HEK293 (cell line): ENCODE results near the gene SLC11A2.

Experiments
- CTCF ChIA-PET: fragments of 350-600 bp; formaldehyde crosslinking; extraction: SDS; loops from one replicate; lab custom pipeline; 2021; ENCODE audit warnings: antibody characterized with exemption; lab: Yijun Ruan, JAX
- POLR2A ChIA-PET: fragments of 300-600 bp; formaldehyde crosslinking; extraction: SDS; loops from one replicate; lab custom pipeline; 2020; ENCODE audit warnings: antibody characterized with exemption, inconsistent platforms; lab: Yijun Ruan, JAX
- H3K27ac ChIP-seq: fragments of 200-500 bp; sonication (Bioruptor generic); 2 replicates; pipeline ENCODE4 v1.5.1; 2014; ENCODE audit warnings: low read depth, low read length, control low read depth, inconsistent platforms; ENCODE audit errors: extremely low read depth
- H3K36me3 ChIP-seq, 2 experiments: fragments of 200-500 bp in 1 of 2; sonication (Bioruptor generic) in 1 of 2; 1 replicate in 1 of 2; 2 replicates in 1 of 2; pipeline ENCODE4 v1.5.1; 2014 to 2017; ENCODE audit warnings: inconsistent platforms in 2 of 2, low read length in 2 of 2; ENCODE audit not compliant: control insufficient read depth in 2 of 2, insufficient read depth in 1 of 2
- H3K4me1 ChIP-seq: fragments of 200-500 bp; sonication (Bioruptor generic); 2 replicates; pipeline ENCODE4 v1.5.1; 2014; ENCODE audit warnings: mild to moderate bottlenecking, low read length, inconsistent platforms; ENCODE audit not compliant: control insufficient read depth, insufficient read depth
- H3K4me3 ChIP-seq: 2 replicates; pipeline ENCODE4 v1.5.1; 2011; ENCODE audit warnings: low read depth, mild to moderate bottlenecking, control low read depth, low read length, moderate library complexity
- H3K9me3 ChIP-seq: fragments of 200-500 bp; sonication (Bioruptor generic); 2 replicates; pipeline ENCODE4 v1.5.1; 2014; ENCODE audit warnings: low read depth, low read length, inconsistent platforms; ENCODE audit not compliant: control insufficient read depth, insufficient read depth
- GLI2 ChIP-seq: fragments of 450-650 bp; formaldehyde crosslinking; IDR thresholded peaks from 2 replicates; pipeline ENCODE4; 2017; ENCODE audit warnings: missing biosample characterization, missing genetic modification characterization, low read depth, borderline replicate concordance
- GLIS1 ChIP-seq: fragments of 450-650 bp; formaldehyde crosslinking; IDR thresholded peaks from 2 replicates; pipeline ENCODE4 v1.5.1; 2016; ENCODE audit warnings: missing biosample characterization, missing genetic modification characterization
- GLIS2 ChIP-seq: fragments of 450-650 bp; formaldehyde crosslinking; IDR thresholded peaks from 2 replicates; pipeline ENCODE4 v1.5.1; 2016; ENCODE audit warnings: missing biosample characterization, missing genetic modification characterization
- PRDM1 ChIP-seq: fragments of 450-650 bp; formaldehyde crosslinking; IDR thresholded peaks from 2 replicates; pipeline ENCODE4; 2016; ENCODE audit warnings: missing biosample characterization, missing genetic modification characterization
- SP2 ChIP-seq: fragments of 450-650 bp; formaldehyde crosslinking; IDR thresholded peaks from 2 replicates; pipeline ENCODE4 v1.5.1; 2016; ENCODE audit warnings: missing biosample characterization, missing genetic modification characterization
- ZNF202 ChIP-seq: fragments of 450-650 bp; formaldehyde crosslinking; IDR thresholded peaks from 2 replicates; pipeline ENCODE4 v1.5.1; 2016; ENCODE audit warnings: missing biosample characterization, missing genetic modification characterization, borderline replicate concordance
- ZNF248 ChIP-seq: fragments of 450-650 bp; formaldehyde crosslinking; IDR thresholded peaks from 2 replicates; pipeline ENCODE4 v1.5.1; 2017; ENCODE audit warnings: missing biosample characterization, missing genetic modification characterization
- ZNF274 ChIP-seq, 2 experiments: fragments of 200-500 bp in 1 of 2; fragments of 450-650 bp in 1 of 2; sonication (Bioruptor generic) in 1 of 2; formaldehyde crosslinking in 1 of 2; IDR thresholded peaks; 2 replicates each; pipeline versions ENCODE4 v1.5.1 to v1.6.1; 2014 to 2016; ENCODE audit warnings: borderline replicate concordance in 1 of 2, inconsistent platforms in 1 of 2, low read length in 1 of 2, missing biosample characterization in 1 of 2, missing genetic modification characterization in 1 of 2
- ZNF561 ChIP-seq: fragments of 450-650 bp; IDR thresholded peaks from 2 replicates; pipeline ENCODE4 v1.5.1; 2018; ENCODE audit warnings: missing biosample characterization, missing genetic modification characterization, borderline replicate concordance
- ZNF585B ChIP-seq: fragments of 450-650 bp; formaldehyde crosslinking; IDR thresholded peaks from 2 replicates; pipeline ENCODE4 v1.5.1; 2016; ENCODE audit warnings: missing biosample characterization, missing genetic modification characterization
- TF ChIP-seq, protein P1 (sequence below): fragments of 450-650 bp; formaldehyde crosslinking; IDR thresholded peaks from 2 replicates; pipeline ENCODE4 v1.5.1; 2017; ENCODE audit warnings: missing biosample characterization, mild to moderate bottlenecking, missing genetic modification characterization, moderate library complexity
- TF ChIP-seq, protein P2 (sequence below): fragments of 450-650 bp; IDR thresholded peaks from 2 replicates; pipeline ENCODE4 v1.5.1; 2018; ENCODE audit warnings: missing biosample characterization, missing genetic modification characterization
- TF ChIP-seq, protein P3 (sequence below): fragments of 450-650 bp; formaldehyde crosslinking; IDR thresholded peaks from 2 replicates; pipeline ENCODE4; 2016; ENCODE audit warnings: missing biosample characterization, missing genetic modification characterization
- TF ChIP-seq, protein P4 (sequence below): fragments of 450-650 bp; formaldehyde crosslinking; IDR thresholded peaks from 2 replicates; pipeline ENCODE4 v1.5.1; 2016; ENCODE audit warnings: missing biosample characterization, missing genetic modification characterization
- TF ChIP-seq, protein P5 (sequence below): fragments of 450-650 bp; formaldehyde crosslinking; IDR thresholded peaks from 2 replicates; pipeline ENCODE4 v1.5.1; 2016; ENCODE audit warnings: missing biosample characterization, missing genetic modification characterization

SLC11A2 gene

DNA sequence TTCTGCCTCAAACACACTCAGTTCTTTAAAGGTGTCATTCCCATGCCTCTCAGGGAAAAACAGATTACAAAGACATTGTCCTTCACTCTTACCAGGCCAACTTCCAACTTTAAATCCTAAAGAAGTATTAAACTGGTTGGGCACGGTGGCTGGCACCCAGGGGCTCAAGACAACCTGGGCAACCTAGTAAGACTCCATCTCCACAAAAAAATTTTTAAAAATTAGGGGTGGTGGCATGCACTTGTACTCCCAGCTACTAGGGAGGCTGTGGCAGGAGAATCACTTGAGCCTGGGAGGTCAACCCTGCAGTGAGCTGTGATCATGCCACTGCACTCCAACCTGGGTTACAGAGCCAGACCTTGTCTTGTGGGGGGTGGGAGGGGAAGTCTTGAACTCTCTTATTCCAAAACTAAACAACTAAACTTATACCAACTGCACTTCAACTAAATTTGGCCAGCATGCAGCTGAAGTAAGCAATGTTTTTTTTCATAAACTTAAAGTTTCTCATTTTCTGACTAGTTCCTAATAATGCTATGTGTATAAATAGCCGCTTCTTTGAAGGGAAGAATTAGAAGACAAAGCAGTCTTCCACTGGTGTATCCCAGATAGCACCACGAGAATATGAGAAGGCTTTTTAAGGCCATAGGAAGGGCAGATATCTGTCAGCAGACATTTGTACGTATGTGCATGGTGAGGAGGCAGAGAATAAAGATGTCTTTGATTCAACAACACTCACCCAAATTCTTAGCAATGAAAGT, 2.4 kb downstream of the SLC11A2 start:
- Histone ChIP-seq H3K27ac (peak overlapping the region; percentile 95), H3K4me1 (0 out of 2 replicates have a peak, but pooled peaks cover 4% of the 10 kb centered on the region), H3K36me3 (no peaks in the 10 kb centered on the region), H3K4me3 (peak overlapping the region; percentile 78), H3K9me3 (no peaks in the 10 kb centered on the region)
- TF ChIP-seq, protein P1, sequence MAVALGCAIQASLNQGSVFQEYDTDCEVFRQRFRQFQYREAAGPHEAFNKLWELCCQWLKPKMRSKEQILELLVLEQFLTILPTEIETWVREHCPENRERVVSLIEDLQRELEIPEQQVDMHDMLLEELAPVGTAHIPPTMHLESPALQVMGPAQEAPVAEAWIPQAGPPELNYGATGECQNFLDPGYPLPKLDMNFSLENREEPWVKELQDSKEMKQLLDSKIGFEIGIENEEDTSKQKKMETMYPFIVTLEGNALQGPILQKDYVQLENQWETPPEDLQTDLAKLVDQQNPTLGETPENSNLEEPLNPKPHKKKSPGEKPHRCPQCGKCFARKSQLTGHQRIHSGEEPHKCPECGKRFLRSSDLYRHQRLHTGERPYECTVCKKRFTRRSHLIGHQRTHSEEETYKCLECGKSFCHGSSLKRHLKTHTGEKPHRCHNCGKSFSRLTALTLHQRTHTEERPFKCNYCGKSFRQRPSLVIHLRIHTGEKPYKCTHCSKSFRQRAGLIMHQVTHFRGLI (tag by site-specific recombination) = peak; percentile 64
- TF ChIP-seq GLIS2 (tag by site-specific recombination) (0 out of 2 replicates have a peak, but pooled peaks have one; percentile 17), GLIS1 (peak; percentile 44), GLI2 (tag by site-specific recombination) (no peak)
- ChIA-PET POLR2A (interaction anchor here (0.6 to 1.1 kb wide), 3 partner anchors 11 to 706 kb away, joined by 3 to 4 read pairs (median 4); no protein-coding TSS in a partner anchor), CTCF (interaction anchor here (0.7 kb wide), 1 partner anchor 766 kb away, joined by 3 read pairs; no protein-coding TSS in a partner anchor)

DNA sequence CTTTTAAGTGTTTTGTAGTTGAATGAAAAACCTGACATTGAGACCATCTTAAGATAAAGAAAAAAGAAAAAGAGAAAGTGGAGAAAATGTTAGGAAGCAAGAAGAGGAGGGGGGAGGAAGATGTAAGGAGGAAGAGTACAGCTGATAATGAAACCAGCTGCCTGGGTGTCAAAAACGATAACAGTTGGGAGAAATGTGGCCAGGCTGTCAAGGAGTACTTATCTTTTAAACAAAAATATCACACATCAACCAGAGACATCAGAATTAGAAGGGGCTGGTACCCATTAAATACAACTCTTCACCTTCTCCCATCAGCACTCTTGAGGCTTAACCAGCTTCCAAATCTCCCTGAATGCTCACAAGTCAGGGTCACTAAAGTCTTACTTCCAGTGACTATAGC, 4.5 kb downstream of the SLC11A2 start:
- no peaks in the 10 kb centered on the region for H3K4me1 ChIP-seq
- no peak overlapping the region for H3K4me3 ChIP-seq
- TF ChIP-seq, protein P2, sequence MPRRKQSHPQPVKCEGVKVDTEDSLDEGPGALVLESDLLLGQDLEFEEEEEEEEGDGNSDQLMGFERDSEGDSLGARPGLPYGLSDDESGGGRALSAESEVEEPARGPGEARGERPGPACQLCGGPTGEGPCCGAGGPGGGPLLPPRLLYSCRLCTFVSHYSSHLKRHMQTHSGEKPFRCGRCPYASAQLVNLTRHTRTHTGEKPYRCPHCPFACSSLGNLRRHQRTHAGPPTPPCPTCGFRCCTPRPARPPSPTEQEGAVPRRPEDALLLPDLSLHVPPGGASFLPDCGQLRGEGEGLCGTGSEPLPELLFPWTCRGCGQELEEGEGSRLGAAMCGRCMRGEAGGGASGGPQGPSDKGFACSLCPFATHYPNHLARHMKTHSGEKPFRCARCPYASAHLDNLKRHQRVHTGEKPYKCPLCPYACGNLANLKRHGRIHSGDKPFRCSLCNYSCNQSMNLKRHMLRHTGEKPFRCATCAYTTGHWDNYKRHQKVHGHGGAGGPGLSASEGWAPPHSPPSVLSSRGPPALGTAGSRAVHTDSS (tag by site-specific recombination) = peak; percentile 28; the same call in 1 of the 2 replicates
- peak; percentile 55; the same call in 1 of the 2 replicates for TF ChIP-seq PRDM1 (tag by site-specific recombination)
- TF ChIP-seq ZNF248 = no peak
- no peaks in the 10 kb centered on the region; a peak in 1 of 3 replicates for H3K36me3 ChIP-seq
- H3K27ac ChIP-seq = no peak overlapping the region
- no peaks in the 10 kb centered on the region for H3K9me3 ChIP-seq
- ChIA-PET CTCF (interaction anchor here (0.8 kb wide), 1 partner anchor 339 kb away, joined by 4 read pairs; no protein-coding TSS in a partner anchor), POLR2A (interaction anchor here (1.2 kb wide), 1 partner anchor 62 kb away, joined by 4 read pairs; the partner anchor contains the start of gene CSRNP2)

DNA sequence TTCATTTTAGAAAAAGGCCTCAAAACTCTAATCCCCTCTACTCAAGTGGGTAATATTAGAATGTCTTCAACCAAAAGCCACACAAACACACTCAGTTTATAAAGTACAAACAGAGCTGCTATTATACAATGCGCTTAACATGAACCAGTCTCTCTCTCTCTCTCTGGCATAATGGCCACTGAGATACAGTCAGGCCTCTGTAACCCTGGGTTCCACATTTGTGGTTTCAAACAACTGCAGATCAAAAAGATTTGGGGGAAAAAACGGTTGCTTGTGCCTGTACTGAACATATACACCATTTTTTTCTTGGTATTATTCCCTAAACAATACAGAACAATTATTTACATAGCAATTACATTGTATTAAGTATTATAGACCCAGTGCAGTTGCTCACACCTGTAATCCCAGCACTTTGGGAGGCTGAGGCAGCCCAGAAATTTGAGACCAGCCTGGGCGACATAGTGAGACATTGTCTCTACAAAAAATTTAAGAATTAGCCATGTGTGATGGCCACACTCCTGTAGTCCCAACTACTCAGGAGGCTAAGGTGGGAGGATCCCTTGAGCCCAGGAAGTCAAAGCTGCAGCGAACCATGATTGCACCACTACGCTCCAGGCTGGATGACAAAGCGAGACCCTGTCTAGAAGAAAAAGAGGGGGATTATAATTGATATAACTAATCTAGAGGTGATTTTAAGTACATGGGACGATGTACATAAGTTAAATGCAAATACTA, 5.6 kb downstream of the SLC11A2 start:
- CTCF ChIA-PET = no interaction called here
- peak; percentile 48 for TF ChIP-seq ZNF585B
- TF ChIP-seq ZNF202 = no peak
- TF ChIP-seq, protein P3, sequence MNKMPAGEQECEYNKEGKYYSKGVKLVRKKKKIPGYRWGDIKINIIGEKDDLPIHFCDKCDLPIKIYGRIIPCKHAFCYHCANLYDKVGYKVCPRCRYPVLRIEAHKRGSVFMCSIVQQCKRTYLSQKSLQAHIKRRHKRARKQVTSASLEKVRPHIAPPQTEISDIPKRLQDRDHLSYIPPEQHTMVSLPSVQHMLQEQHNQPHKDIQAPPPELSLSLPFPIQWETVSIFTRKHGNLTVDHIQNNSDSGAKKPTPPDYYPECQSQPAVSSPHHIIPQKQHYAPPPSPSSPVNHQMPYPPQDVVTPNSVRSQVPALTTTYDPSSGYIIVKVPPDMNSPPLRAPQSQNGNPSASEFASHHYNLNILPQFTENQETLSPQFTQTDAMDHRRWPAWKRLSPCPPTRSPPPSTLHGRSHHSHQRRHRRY = no peak
- TF ChIP-seq, all 188 proteins: peak for 1
- H3K4me3 ChIP-seq = no peak overlapping the region
- H3K36me3 ChIP-seq = no peaks in the 10 kb centered on the region; a peak in 1 of 3 replicates
- POLR2A ChIA-PET = no interaction called here
- H3K4me1 ChIP-seq = no peaks in the 10 kb centered on the region
- no peaks in the 10 kb centered on the region for H3K9me3 ChIP-seq
- no peak overlapping the region for H3K27ac ChIP-seq

DNA sequence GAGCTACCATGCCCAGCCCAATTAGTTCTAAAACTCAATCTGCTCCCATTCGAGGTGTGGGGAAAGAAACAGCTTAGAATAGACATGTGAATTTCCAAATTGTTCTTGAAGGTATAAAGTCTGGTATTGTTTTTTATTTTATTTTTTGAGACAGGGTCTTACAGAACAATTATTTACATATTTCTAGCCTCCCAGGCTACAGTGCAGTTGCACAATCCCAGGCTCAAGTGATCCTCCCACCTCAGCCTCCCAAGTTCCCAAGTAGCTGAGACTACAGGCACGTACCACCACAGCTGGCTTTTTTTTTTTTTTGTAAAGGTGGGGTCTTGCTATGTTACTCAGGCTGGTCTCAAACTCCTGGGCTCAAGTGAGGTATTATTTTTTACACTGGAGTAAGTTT, 6.3 kb downstream of the SLC11A2 start:
- no peaks in the 10 kb centered on the region; a peak in 1 of 3 replicates for H3K36me3 ChIP-seq
- H3K4me1 ChIP-seq = no peaks in the 10 kb centered on the region
- CTCF ChIA-PET = no interaction called here
- POLR2A ChIA-PET = interaction anchor here (0.6 to 1.5 kb wide), 4 partner anchors 25 to 904 kb away, joined by 3 to 5 read pairs (median 4); no protein-coding TSS in a partner anchor
- no peak overlapping the region for H3K27ac ChIP-seq
- H3K4me3 ChIP-seq = no peak overlapping the region
- no peaks in the 10 kb centered on the region for H3K9me3 ChIP-seq
- TF ChIP-seq SP2 (tag by site-specific recombination) (no peak), ZNF274 (IDR thresholded peaks at IDR 0.05; ENCODE audit: low read length) (no peak), ZNF274 (tag by site-specific recombination; IDR thresholded peaks at IDR 0.05; ENCODE audit: borderline replicate concordance) (no peak), ZNF561 (no peak)
- TF ChIP-seq, protein P4, sequence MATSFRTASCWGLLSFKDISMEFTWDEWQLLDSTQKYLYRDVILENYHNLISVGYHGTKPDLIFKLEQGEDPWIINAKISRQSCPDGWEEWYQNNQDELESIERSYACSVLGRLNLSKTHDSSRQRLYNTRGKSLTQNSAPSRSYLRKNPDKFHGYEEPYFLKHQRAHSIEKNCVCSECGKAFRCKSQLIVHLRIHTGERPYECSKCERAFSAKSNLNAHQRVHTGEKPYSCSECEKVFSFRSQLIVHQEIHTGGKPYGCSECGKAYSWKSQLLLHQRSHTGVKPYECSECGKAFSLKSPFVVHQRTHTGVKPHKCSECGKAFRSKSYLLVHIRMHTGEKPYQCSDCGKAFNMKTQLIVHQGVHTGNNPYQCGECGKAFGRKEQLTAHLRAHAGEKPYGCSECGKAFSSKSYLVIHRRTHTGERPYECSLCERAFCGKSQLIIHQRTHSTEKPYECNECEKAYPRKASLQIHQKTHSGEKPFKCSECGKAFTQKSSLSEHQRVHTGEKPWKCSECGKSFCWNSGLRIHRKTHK (tag by site-specific recombination) = no peak
- TF ChIP-seq, protein P5, sequence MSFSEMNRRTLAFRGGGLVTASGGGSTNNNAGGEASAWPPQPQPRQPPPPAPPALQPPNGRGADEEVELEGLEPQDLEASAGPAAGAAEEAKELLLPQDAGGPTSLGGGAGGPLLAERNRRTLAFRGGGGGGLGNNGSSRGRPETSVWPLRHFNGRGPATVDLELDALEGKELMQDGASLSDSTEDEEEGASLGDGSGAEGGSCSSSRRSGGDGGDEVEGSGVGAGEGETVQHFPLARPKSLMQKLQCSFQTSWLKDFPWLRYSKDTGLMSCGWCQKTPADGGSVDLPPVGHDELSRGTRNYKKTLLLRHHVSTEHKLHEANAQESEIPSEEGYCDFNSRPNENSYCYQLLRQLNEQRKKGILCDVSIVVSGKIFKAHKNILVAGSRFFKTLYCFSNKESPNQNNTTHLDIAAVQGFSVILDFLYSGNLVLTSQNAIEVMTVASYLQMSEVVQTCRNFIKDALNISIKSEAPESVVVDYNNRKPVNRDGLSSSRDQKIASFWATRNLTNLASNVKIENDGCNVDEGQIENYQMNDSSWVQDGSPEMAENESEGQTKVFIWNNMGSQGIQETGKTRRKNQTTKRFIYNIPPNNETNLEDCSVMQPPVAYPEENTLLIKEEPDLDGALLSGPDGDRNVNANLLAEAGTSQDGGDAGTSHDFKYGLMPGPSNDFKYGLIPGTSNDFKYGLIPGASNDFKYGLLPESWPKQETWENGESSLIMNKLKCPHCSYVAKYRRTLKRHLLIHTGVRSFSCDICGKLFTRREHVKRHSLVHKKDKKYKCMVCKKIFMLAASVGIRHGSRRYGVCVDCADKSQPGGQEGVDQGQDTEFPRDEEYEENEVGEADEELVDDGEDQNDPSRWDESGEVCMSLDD (tag by site-specific recombination) = no peak
